A673 (cell line): ENCODE measurements around the gene CD300LF.

Experiments
- CTCF ChIP-seq: fragments of 300-800, 200-600 bp; sonication (generic); conservative IDR thresholded peaks from 2 replicates; pipeline ENCODE4 v1.5.1; 2017; ENCODE audit warnings: low read depth, mild to moderate bottlenecking, antibody characterized with exemption, low read length, moderate library complexity, mixed read lengths
- EZH2 ChIP-seq: fragments of 200-600 bp; sonication (generic); IDR thresholded peaks from 2 replicates; pipeline ENCODE4 v1.6.1; 2017; ENCODE audit warnings: borderline replicate concordance, low read depth, mild to moderate bottlenecking, mixed read lengths, antibody characterized with exemption, low read length; ENCODE audit not compliant: poor library complexity, severe bottlenecking

GRCh38 chr17:74659889-74660288, 52.8 kb downstream of the CD300LF start:
- TF ChIP-seq CTCF (no peak), EZH2 (no peak)
